SH-SY5Y (cell line): ENCODE results near the gene HOXB8.

Source experiments
- GATA2 ChIP-seq: IDR thresholded peaks from 2 replicates; pipeline ENCODE4 v1.6.1; 2011; ENCODE audit warnings: mild to moderate bottlenecking, low read depth, low read length
- GATA3 ChIP-seq: IDR thresholded peaks from 2 replicates; pipeline ENCODE4 v1.6.1; 2011; ENCODE audit warnings: low read depth, mild to moderate bottlenecking, low read length, moderate library complexity

- TF ChIP-seq GATA2 (no peak), GATA3 (no peak)
Observed at GRCh38 chr17:48646183-48647102, 31.4 kb upstream of the HOXB8 start.
